ENCODE results near the gene PELI2.

GRCh38 chr14:56143025-56143424, 24.8 kb downstream of the PELI2 start:
- TF ChIP-seq EZH2 (IDR thresholded peaks at IDR 0.05) (no peak), CTCF (IDR thresholded peaks at IDR 0.05) (no peak)

Data from neural progenitor cell (in vitro differentiated cells).